Measurements from ENCODE around the gene ARSB. TPM values are rescaled to one million over a fixed set of nuclear protein-coding genes. Genes with fewer than 3 reads are reported as not detected.

Gene ARSB
- total and polyA plus RNA-seq, 12 donors: 1.7 to 21.4 (median 14.1) TPM

DNA sequence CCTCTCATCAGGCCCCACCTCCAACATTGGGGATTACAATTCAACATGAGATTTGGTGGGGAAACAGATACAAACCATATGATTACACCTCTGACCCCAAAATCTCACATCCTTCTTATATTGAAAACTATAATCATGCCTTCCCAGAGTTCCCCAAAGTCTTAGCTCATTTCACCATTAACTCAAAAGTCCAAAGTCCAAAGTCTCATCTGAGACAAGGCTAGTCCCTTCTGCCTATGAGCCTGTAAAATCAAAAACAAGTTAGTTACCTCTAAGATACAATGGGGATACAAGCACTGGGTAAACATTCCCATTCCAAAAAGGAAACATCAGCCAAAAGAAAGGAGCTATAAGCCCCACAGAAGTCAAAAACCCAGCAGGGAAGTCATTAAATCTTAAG, 26.8 kb upstream of the ARSB start:
- TF ChIP-seq, protein P1, sequence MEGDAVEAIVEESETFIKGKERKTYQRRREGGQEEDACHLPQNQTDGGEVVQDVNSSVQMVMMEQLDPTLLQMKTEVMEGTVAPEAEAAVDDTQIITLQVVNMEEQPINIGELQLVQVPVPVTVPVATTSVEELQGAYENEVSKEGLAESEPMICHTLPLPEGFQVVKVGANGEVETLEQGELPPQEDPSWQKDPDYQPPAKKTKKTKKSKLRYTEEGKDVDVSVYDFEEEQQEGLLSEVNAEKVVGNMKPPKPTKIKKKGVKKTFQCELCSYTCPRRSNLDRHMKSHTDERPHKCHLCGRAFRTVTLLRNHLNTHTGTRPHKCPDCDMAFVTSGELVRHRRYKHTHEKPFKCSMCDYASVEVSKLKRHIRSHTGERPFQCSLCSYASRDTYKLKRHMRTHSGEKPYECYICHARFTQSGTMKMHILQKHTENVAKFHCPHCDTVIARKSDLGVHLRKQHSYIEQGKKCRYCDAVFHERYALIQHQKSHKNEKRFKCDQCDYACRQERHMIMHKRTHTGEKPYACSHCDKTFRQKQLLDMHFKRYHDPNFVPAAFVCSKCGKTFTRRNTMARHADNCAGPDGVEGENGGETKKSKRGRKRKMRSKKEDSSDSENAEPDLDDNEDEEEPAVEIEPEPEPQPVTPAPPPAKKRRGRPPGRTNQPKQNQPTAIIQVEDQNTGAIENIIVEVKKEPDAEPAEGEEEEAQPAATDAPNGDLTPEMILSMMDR (IDR thresholded peaks at IDR 0.05): no peak
- peaks cover 0 to 16% (median 0%) of the 10 kb centered on the region in 11 donors for H3K9me3 ChIP-seq
- no peaks in the 10 kb centered on the region for H3K4me1 ChIP-seq
- ATAC-seq: no peak
- H3K36me3 ChIP-seq: no peaks in the 10 kb centered on the region
- DNase-seq: no peak
- H3K27me3 ChIP-seq: peaks cover 0 to 4% (median 0%) of the 10 kb centered on the region in 7 donors
- H3K4me3 ChIP-seq: no peak overlapping the region
- H3K27ac ChIP-seq: no peak overlapping the region
- intact Hi-C loops (cut with DNase I): loop anchor here in 1 of 10 donors (10.0 kb wide), 1 partner anchor 523 kb away; no protein-coding TSS in a partner anchor

DNA sequence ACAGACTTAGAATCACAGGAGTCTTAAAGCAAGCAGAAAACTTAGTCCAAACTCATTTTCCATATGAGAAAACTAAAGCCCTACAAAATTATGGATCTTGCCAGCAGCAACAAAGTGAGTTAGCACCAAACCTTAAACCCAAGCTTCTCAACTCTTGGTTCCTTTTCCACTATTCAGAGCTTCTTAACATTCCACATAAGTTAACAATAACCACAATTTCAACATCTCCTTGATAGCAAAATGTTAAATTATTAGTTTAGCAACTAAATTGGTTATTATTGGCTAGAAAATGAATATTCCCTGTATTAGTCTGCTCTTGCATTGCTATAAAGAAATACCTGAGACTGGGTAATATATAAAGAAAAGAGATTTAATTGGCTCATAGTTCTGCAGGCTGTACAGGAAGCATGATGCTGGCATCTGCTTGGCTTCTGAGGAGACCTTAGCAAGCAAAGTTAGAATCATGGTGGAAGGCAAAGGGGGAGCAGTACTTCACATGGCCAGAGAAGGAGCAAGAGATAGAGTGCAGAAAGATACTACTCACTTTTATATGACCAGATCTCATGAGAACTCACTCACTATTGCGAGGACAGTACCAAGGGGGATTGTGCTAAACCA, 26.2 kb upstream of the ARSB start:
- Histone ChIP-seq H3K4me3 (no peak overlapping the region), H3K36me3 (no peaks in the 10 kb centered on the region), H3K27ac (no peak overlapping the region), H3K27me3 (peaks cover 0 to 4% (median 0%) of the 10 kb centered on the region in 7 donors), H3K9me3 (peaks cover 0 to 16% (median 0%) of the 10 kb centered on the region in 11 donors), H3K4me1 (no peaks in the 10 kb centered on the region)
- DNase-seq: no peak
- no peak for ATAC-seq
- 88 to 89% methylated on average over 1 of the region's 1 CpG for WGBS, 2 donors
- intact Hi-C loops (cut with DNase I): loop anchor here in 1 of 10 donors (10.0 kb wide), 1 partner anchor 523 kb away; no protein-coding TSS in a partner anchor
- TF ChIP-seq, protein P1 (IDR thresholded peaks at IDR 0.05): no peak

DNA sequence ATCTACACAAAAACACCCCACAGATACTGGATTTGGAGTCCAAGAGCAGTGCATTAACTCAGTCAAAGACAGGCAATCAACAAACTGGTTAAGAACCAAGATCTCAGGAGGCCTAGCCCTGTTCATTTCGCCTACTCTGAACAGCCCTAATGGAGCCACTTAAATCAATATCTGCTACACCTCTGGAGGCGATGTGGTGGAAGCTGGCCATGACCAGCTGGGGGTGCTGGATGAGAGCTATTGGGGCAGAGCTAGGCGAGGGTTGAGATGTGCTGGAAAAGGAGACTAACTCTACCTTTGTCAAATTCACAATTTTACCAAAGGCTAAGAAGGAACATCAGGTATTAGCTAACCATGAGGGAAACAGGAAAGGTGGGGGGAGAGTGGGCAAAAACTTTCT, 23.3 kb upstream of the ARSB start:
- intact Hi-C loops (cut with DNase I): no loop called here

DNA sequence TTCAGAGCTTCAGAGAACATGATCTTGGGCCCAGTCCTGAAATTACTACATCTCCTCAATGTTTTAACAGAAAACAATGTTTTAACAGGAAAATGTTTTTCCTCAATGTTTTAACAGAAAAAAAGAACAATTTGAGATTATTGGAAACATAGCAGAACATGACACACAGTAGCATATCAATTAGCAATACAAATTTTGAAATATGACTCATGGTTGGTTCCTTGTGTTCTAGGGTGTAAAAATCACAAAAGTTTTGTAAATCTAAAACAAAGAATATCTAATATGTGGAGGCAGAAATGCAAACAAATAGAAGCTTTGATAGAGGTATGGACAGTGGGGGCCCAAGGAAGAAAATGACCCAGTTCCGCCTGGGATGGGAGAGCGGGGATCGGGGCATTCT, 22.8 kb upstream of the ARSB start:
- 81 to 97% methylated on average over 3 of the region's 3 CpGs for WGBS, 2 donors
- TF ChIP-seq, protein P1 (IDR thresholded peaks at IDR 0.05): no peak
- no peaks in the 10 kb centered on the region for H3K36me3 ChIP-seq

More for the DNA sequence above, 23.3 kb upstream of the ARSB start:
- no peaks in the 10 kb centered on the region for H3K36me3 ChIP-seq
- no peaks in the 10 kb centered on the region for H3K27me3 ChIP-seq
- WGBS, 2 donors: 68 to 91% methylated on average over 3 of the region's 3 CpGs
- peaks cover 0 to 13% (median 0%) of the 10 kb centered on the region in 11 donors for H3K9me3 ChIP-seq
- DNase-seq: no peak
- no peaks in the 10 kb centered on the region for H3K4me1 ChIP-seq
- H3K27ac ChIP-seq: no peak overlapping the region
- H3K4me3 ChIP-seq: no peak overlapping the region
- no peak for ATAC-seq
- TF ChIP-seq, protein P1 (IDR thresholded peaks at IDR 0.05): no peak

More for the DNA sequence above, 22.8 kb upstream of the ARSB start:
- ATAC-seq (no peak), DNase-seq (no peak)
- no peak overlapping the region for H3K27ac ChIP-seq
- H3K9me3 ChIP-seq: peaks cover 0 to 9% (median 0%) of the 10 kb centered on the region in 11 donors
- no peaks in the 10 kb centered on the region for H3K4me1 ChIP-seq
- no peaks in the 10 kb centered on the region for H3K27me3 ChIP-seq
- intact Hi-C loops (cut with DNase I): no loop called here
- no peak overlapping the region for H3K4me3 ChIP-seq

Data from heart right ventricle (tissue), 16 donors.